SKM-1 (cell line): Measurements from ENCODE around the gene MBNL3.

Source experiments
- DNase-seq: peaks from one replicate; lab custom pipeline; 2025; ENCODE audit not compliant: unreplicated experiment; lab: John Stamatoyannopoulos, UW

The MBNL3 gene

GRCh38 chrX:132425744-132426318 is 63.0 kb downstream of the MBNL3 start:
- no peak for DNase-seq

DNA sequence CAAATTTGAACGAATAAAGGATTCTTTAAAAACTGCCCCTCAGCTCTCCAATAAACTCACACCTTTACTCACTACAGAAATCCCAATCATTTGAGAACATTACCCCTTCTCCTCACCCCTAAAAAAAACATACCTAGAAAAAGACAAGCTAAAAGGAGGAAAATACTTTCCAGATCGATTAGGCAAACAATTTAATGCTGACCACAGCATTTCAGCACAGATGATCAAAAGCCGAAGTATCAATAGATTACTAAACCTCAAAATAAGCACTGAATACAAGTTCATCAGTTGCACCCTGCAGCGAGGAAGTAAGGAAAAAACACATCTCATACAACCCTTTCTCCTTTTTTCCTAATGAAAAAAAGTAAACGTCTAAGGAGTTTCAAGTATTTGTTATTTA is 65.5 kb downstream of the MBNL3 start:
- DNase-seq = no peak

DNA sequence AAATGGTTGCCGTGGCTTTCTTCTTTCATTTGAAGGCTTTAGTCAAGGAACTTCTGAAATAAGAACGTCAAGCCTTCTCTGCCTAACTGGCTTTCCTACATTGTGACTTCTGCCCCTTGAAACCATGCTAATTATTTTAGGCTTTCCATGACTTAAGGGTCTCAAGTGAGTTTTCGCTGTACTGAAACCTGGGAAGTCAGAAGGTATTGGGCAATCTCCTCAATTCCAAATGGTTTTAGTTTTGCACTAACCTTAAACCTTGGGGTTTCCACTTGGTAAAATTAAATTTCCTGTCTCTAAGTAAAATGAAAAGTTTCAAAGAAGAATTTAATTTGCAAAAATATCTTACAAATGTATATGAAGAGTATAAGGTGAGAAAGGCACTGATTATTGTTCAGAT is 73.8 kb downstream of the MBNL3 start:
- DNase-seq = no peak

GRCh38 chrX:132414404-132414803 is 74.4 kb downstream of the MBNL3 start:
- DNase-seq = no peak

DNA sequence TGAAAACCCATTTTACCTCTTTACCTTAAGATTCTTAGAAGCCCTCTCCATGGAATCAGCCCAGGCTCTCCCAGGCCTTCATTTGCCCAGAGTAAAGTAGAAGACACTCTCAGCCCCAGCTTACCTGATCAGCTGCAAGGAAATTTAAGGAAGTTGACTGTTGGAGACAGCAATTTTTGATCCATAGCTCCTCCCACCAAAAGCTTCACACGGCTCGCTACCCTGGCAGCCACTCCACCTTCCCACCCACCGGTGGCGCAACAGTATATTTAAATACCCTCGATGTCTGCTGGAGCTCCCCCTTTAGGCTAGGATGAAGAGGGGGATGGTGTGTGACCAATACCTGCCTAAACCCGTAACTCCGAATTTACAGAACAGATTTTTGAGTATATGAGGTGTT is 75.4 kb downstream of the MBNL3 start:
- no peak for DNase-seq

- DNase-seq = no peak
Observed at GRCh38 chrX:132412208-132412607, 76.6 kb downstream of the MBNL3 start.

- DNase-seq = no peak
Observed at GRCh38 chrX:132411310-132411977, 77.4 kb downstream of the MBNL3 start.

DNA sequence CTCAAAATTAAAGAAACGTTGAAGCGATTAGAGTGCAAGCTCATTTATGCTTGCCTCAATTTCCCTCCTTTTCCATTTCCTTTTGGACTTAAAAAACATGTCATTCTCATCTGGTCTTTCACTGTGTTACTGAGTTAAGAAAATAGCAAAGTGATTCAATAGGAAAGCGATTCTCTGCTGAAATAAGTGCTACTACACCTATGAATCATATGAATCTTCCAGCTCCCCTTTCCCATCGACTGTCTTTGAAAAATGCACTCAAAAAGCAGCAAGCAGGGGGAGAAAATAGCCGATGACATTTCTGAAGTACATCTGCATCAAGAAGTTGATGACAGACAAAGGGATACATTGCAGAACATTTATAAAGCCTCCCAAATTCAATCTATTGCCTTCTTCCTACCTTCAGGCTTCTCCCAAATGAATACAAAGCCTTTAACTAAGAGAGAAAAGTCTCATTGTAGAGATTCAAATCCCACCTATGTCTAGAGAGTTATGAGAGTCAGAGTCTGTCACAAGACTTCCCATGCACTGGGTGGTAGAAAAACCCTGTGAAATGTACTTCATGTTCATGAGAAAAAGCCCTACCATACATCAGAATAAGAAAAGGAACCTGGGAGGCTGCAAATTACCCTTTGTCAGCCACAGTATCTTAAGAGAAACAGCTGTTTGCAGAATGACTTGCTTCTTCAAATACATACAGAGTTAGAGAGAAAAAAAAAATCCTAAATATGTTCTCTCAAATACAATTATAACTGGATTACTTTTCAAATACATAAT is 78.9 kb downstream of the MBNL3 start:
- DNase-seq = no peak

GRCh38 chrX:132407691-132408090 is 81.1 kb downstream of the MBNL3 start:
- no peak for DNase-seq

DNA sequence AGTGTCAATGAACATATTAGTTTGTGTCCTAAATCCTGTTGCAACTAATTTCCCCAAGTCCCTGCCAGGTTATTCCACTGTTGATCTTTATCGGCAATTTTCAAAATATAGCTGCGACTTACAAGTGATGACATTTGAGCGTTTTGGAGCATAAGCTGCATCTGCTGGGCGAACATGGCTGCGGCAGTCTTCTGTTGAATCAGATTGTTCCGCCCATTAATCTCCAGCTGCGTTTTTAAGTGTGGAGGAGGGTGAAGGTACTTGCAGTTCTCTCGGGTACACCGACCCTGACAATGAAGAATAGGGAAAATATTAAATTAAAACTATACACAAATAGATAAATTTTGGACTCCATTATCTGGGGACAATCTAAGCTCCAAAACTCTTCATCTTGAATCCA is 82.7 kb downstream of the MBNL3 start:
- no peak for DNase-seq

DNA sequence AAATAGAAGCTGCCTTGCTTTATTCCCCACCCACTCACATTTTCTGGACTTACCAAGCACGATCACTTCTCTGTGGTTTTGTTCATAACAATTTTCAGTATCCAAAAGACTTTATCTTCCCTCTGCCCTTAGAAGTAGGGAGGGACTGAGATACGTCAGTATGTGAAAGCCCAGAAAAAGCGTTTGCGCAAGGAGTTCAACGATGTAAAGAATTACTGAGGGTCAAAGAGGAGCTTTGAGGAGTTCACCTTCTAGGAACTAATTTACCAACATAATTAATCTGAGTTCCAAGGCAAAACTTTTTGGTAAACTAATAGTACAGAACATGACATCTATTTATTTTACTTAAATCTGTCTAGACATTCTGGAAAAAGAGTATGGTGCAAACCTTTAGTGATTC is 84.6 kb downstream of the MBNL3 start:
- no peak for DNase-seq

- no peak for DNase-seq
Observed at GRCh38 chrX:132401935-132402334, 86.9 kb downstream of the MBNL3 start.

DNA sequence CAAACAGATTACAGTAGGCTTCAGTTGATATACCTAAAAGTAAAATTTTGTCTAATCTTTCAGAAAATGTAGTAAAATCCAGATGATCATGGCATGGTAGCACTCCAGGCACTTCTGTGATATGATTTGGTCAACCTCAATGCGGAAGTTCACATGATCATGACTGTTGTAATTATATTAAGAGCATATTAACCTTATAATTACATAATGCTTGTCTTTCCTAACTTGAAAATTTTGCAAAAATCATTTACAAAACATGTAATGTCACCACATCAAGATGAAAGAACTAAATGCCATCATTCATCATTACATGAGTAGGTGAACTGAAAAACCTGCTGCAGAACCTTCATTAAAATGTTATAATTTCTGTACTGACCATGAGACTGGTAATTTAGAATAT is 88.1 kb downstream of the MBNL3 start:
- DNase-seq = no peak

DNA sequence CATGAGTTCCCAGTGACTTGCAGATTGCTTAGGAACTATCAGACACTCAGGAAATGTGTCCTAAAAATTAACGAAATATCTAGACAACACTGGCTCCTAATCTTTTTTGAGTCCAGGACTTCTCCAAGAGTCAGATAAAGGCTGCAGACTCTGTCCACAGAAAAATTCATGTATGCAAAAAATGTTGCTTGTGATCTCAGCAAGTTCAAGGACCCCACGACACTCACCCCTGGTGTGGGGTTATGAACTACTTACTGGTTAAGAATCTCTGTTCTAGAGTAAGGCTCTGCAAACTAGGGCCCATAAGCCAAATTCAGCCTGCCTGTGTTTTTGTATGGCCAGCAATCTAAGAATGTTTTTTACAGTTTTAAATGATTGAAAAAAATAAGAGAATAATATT is 93.2 kb downstream of the MBNL3 start:
- DNase-seq = no peak

- no peak for DNase-seq
Observed at GRCh38 chrX:132395026-132395425, 93.8 kb downstream of the MBNL3 start.

- DNase-seq = no peak
Observed at GRCh38 chrX:132394591-132394990, 94.2 kb downstream of the MBNL3 start.

DNA sequence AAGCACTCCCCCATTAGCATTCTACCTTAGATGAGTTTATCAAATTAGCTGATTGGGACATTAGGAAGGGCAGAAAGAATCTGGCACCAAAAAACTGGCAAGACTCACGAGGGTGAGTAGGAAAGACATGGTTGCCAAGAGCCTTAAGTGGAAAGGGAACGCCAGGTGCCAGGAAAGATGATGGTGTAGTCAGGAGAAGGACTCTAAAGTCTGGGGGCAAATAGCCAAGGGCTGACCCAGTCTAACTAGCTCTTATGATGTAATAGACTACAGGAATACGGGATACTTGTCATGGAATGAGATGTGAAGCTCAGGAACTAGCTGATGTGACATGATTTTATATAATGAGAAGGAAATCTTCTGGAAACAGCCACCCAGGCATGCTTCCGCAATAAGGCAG is 94.8 kb downstream of the MBNL3 start:
- no peak for DNase-seq

- no peak for DNase-seq
Observed at GRCh38 chrX:132393485-132393884, 95.4 kb downstream of the MBNL3 start.

GRCh38 chrX:132393085-132393484 is 95.8 kb downstream of the MBNL3 start:
- DNase-seq = no peak

- no peak for DNase-seq
Observed at GRCh38 chrX:132390792-132391191, 98.0 kb downstream of the MBNL3 start.

- no peak for DNase-seq
Observed at GRCh38 chrX:132389480-132389879, 99.4 kb downstream of the MBNL3 start.

DNA sequence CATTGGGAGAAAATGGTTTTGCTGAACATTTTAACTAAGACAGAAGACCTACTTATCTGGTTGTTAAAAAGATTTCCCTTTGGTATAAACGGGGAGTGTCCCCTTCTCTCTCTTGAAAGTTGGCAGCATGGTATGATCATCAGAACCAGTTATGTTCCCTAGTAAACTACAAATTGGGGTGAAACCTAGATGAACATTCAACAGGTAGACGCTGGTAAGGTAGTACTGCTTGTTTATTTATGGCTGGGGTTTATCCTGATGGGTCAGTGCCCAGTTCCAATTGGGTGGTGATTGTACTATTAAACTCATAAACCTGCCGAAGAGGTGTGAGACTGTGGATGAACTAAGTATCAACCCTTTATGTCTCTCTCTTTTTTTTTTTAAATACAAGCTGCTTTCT is 100.5 kb downstream of the MBNL3 start:
- DNase-seq = no peak
